HCT116 (cell line): ENCODE measurements around the gene SUCLG2. TPM values are rescaled to one million over a fixed set of nuclear protein-coding genes. Genes with fewer than 3 reads are reported as not detected.

ENCODE experiments used
- ATAC-seq: fragments of 200-7000 bp; cut with Tn5 transposase; 2 replicates; pipeline ENCODE4 v1.9.1; 2020; ENCODE audit warnings: mild to moderate bottlenecking, moderate library complexity
- BruUV-seq: library from RNA; stranded (reverse); fragments of 400-500 nt; replicated peaks from 2 replicates; lab custom pipeline; 2021; lab: Mats Ljungman, UMichigan
- CTCF ChIA-PET: fragments of 300-600 bp; sonication (Branson Sonifier 250); formaldehyde crosslinking; loops from one replicate; lab custom pipeline; 2021; ENCODE audit warnings: antibody characterized with exemption; lab: Charles Lee
- POLR2A ChIA-PET: fragments of 300-600, 350-600 bp; sonication (Branson Sonifier 250); formaldehyde crosslinking; loops from one replicate; lab custom pipeline; 2021; ENCODE audit warnings: antibody characterized with exemption; lab: Charles Lee
- RAD21 ChIA-PET, 2 experiments: fragments of 300-600 bp; sonication (Branson Sonifier 250); formaldehyde crosslinking; loops; one replicate each; lab custom pipeline; 2023; ENCODE audit warnings: low total read pairs in 2 of 2; ENCODE audit not compliant: uncharacterized antibody in 2 of 2, unreplicated experiment in 2 of 2, low non-redundant PET in 1 of 2; lab: Charles Lee
- DNase-seq: peaks from one replicate; pipeline ENCODE4 v3.0.0-alpha.2; 2010; ENCODE audit warnings: low read depth, low spot score
- H2AFZ ChIP-seq: fragments of 200-600 bp; shearing (Covaris generic), sonication (generic); 2 replicates; pipeline ENCODE4 v1.6.1; 2017; ENCODE audit warnings: low read depth, mixed run types, mixed read lengths, antibody characterized with exemption, low read length; ENCODE audit not compliant: poor library complexity, severe bottlenecking
- H3K27ac ChIP-seq: 2 replicates; pipeline ENCODE4 v1.5.1; 2012; ENCODE audit warnings: low read depth, low read length
- H3K27me3 ChIP-seq: fragments of 200-600 bp; sonication (generic); 2 replicates; pipeline ENCODE4 v1.6.1; 2016; ENCODE audit warnings: mixed run types, low read length, mixed read lengths; ENCODE audit not compliant: insufficient read depth
- H3K36me3 ChIP-seq, 2 experiments: fragments of 200-500 bp in 1 of 2; fragments of 200-600 bp in 1 of 2; sonication (Bioruptor generic) in 1 of 2; sonication (generic) in 1 of 2; 2 replicates each; pipeline versions ENCODE4 v1.5.1 to v1.6.1; 2014 to 2016; ENCODE audit warnings: low read length in 2 of 2, inconsistent platforms in 1 of 2, mixed read lengths in 1 of 2, mixed run types in 1 of 2; ENCODE audit not compliant: insufficient read depth in 2 of 2, control insufficient read depth in 1 of 2
- H3K4me1 ChIP-seq, 2 experiments: fragments of 200-600 bp in 1 of 2; sonication (generic) in 1 of 2; 2 replicates each; pipeline versions ENCODE4 v1.5.1 to v1.6.1; 2012 to 2017; ENCODE audit warnings: low read length in 2 of 2, inconsistent platforms in 1 of 2, mild to moderate bottlenecking in 1 of 2, mixed read lengths in 1 of 2, mixed run types in 1 of 2, moderate library complexity in 1 of 2; ENCODE audit not compliant: insufficient read depth in 2 of 2, control insufficient read depth in 1 of 2
- H3K4me2 ChIP-seq: fragments of 200-600 bp; sonication (generic); 2 replicates; pipeline ENCODE4 v1.6.1; 2017; ENCODE audit warnings: mixed run types, low read length, mixed read lengths
- H3K4me3 ChIP-seq, 2 experiments: fragments of 200-600 bp in 1 of 2; sonication (generic) in 1 of 2; replicated peaks in 1 of 2; 2 replicates each; pipeline ENCODE4 v1.5.1; 2011 to 2016; ENCODE audit warnings: low read length in 2 of 2, control low read depth in 1 of 2, low read depth in 1 of 2, mild to moderate bottlenecking in 1 of 2, mixed read lengths in 1 of 2, mixed run types in 1 of 2
- H3K79me2 ChIP-seq: fragments of 200-600 bp; sonication (generic); 2 replicates; pipeline ENCODE4 v1.6.1; 2017; ENCODE audit warnings: mild to moderate bottlenecking, mixed run types, low read length, moderate library complexity, mixed read lengths; ENCODE audit not compliant: insufficient read depth
- H3K9ac ChIP-seq: fragments of 200-600 bp; sonication (generic); 2 replicates; pipeline ENCODE4 v1.6.1; 2016; ENCODE audit warnings: low read length, mixed read lengths
- H3K9me2 ChIP-seq: fragments of 200-600 bp; sonication (generic), shearing (Covaris generic); 2 replicates; pipeline ENCODE4 v1.6.1; 2017; ENCODE audit warnings: mixed run types, mild to moderate bottlenecking, moderate library complexity; ENCODE audit not compliant: insufficient read depth
- H3K9me3 ChIP-seq, 2 experiments: fragments of 200-500 bp in 1 of 2; fragments of 200-600 bp in 1 of 2; sonication (Bioruptor generic) in 1 of 2; sonication (generic) in 1 of 2; 2 replicates each; pipeline ENCODE4 v1.6.1; 2014 to 2017; ENCODE audit warnings: low read length in 2 of 2, mixed read lengths in 2 of 2, inconsistent platforms in 1 of 2, low read depth in 1 of 2, mild to moderate bottlenecking in 1 of 2, mixed run types in 1 of 2, moderate library complexity in 1 of 2; ENCODE audit not compliant: control insufficient read depth in 1 of 2, insufficient read depth in 1 of 2
- H4K20me1 ChIP-seq: fragments of 200-600 bp; sonication (generic), shearing (Covaris generic); 2 replicates; pipeline ENCODE4 v1.6.1; 2017; ENCODE audit warnings: mixed run types, mild to moderate bottlenecking, moderate library complexity; ENCODE audit not compliant: insufficient read depth
- CEBPB ChIP-seq: IDR thresholded peaks from 2 replicates; pipeline ENCODE4 v1.6.1; 2012; ENCODE audit warnings: low read depth
- EGR1 ChIP-seq: IDR thresholded peaks from 2 replicates; pipeline ENCODE4 v1.6.1; 2012; ENCODE audit warnings: low read depth
- ELF1 ChIP-seq: IDR thresholded peaks from 2 replicates; pipeline ENCODE4 v1.6.1; 2012; ENCODE audit warnings: low read depth, borderline replicate concordance
- EZH2phosphoT487 ChIP-seq: fragments of 200-600 bp; IDR thresholded peaks from 2 replicates; pipeline ENCODE4 v1.6.1; 2018; ENCODE audit warnings: antibody characterized with exemption, borderline replicate concordance
- FOSL1 ChIP-seq: IDR thresholded peaks from 2 replicates; pipeline ENCODE4 v1.6.1; 2012; ENCODE audit warnings: low read depth
- RAD21 ChIP-seq: IDR thresholded peaks from 2 replicates; pipeline ENCODE4 v1.6.1; 2012; ENCODE audit warnings: low read depth, mild to moderate bottlenecking
- REST ChIP-seq: IDR thresholded peaks from 2 replicates; pipeline ENCODE4 v1.6.1; 2012; ENCODE audit warnings: low read depth
- SIN3A ChIP-seq: IDR thresholded peaks from 2 replicates; pipeline ENCODE4 v1.6.1; 2012; ENCODE audit warnings: low read depth
- SP1 ChIP-seq: IDR thresholded peaks from 2 replicates; pipeline ENCODE4 v1.6.1; 2012; ENCODE audit warnings: low read depth
- SRF ChIP-seq: IDR thresholded peaks from 2 replicates; pipeline ENCODE4 v1.6.1; 2012; ENCODE audit warnings: low read depth
- TCF7L2 ChIP-seq: IDR thresholded peaks from 2 replicates; pipeline ENCODE4 v1.7.0; 2011; ENCODE audit warnings: borderline replicate concordance, inconsistent platforms; ENCODE audit not compliant: insufficient read depth, insufficient read length; ENCODE audit errors: extremely low read depth
- ZBTB33 ChIP-seq: IDR thresholded peaks from 2 replicates; pipeline ENCODE4 v1.6.1; 2011; ENCODE audit warnings: mild to moderate bottlenecking, low read length, moderate library complexity; ENCODE audit not compliant: insufficient replicate concordance; ENCODE audit errors: extremely low read depth
- ZFX ChIP-seq: fragments of 450-650 bp; IDR thresholded peaks from 2 replicates; pipeline ENCODE4 v1.6.1; 2017
- ZNF274 ChIP-seq: fragments of 200-500 bp; sonication (Bioruptor generic); IDR thresholded peaks from 2 replicates; pipeline ENCODE4 v1.6.1; 2014; ENCODE audit warnings: mild to moderate bottlenecking, low read depth, low read length, inconsistent platforms
- intact Hi-C: fragments of 100-400 bp; cut with micrococcal nuclease; formaldehyde crosslinking; loops from 2 replicates; pipeline ENCODE4 v1.10.0; 2022
- total RNA-seq: library from RNA; stranded (reverse); gene quantifications from one replicate; pipeline ENCODE4 v1.2.1, GENCODE V29; 2021; ENCODE audit not compliant: unreplicated experiment
- TF ChIP-seq, protein P1 (sequence below): IDR thresholded peaks from 2 replicates; pipeline ENCODE4 v1.6.1; 2012

Gene SUCLG2
- total RNA-seq, 1 experiment from 2014 or later, result 49.2 TPM

- DNase-seq (no peak), ATAC-seq (no peak)
- H3K27ac ChIP-seq, result no peak overlapping the region
- H2AFZ ChIP-seq, result no peak overlapping the region
- H3K9ac ChIP-seq, result no peak overlapping the region
- H3K36me3 ChIP-seq, result no peaks in the 10 kb centered on the region
- no peaks in the 10 kb centered on the region for H3K9me2 ChIP-seq
- TF ChIP-seq REST (no peak), EZH2phosphoT487 (no peak), FOSL1 (no peak), ZFX (no peak), EGR1 (no peak), SP1 (no peak), RAD21 (no peak), SIN3A (no peak), SRF (no peak), CEBPB (no peak), ELF1 (no peak), ZBTB33 (no peak), TCF7L2 (no peak), ZNF274 (no peak)
- TF ChIP-seq, protein P1, sequence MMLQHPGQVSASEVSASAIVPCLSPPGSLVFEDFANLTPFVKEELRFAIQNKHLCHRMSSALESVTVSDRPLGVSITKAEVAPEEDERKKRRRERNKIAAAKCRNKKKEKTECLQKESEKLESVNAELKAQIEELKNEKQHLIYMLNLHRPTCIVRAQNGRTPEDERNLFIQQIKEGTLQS, result no peak
- no peaks in the 10 kb centered on the region for H4K20me1 ChIP-seq
- RAD21 ChIA-PET, result no interaction called here
- CTCF ChIA-PET, result no interaction called here
- no peaks in the 10 kb centered on the region for H3K79me2 ChIP-seq
- no peaks in the 10 kb centered on the region for H3K27me3 ChIP-seq
- no peak overlapping the region for H3K4me3 ChIP-seq
- H3K9me3 ChIP-seq, result no peaks in the 10 kb centered on the region
- no TSS peak for BruUV-seq
- intact Hi-C loops, result loop anchor here (10.0 kb wide), 1 partner anchor 1586 kb away; no protein-coding TSS in a partner anchor
- no peaks in the 10 kb centered on the region for H3K4me1 ChIP-seq
- H3K4me2 ChIP-seq, result no peak overlapping the region
- POLR2A ChIA-PET, result no interaction called here
Observed at GRCh38 chr3:67389176-67389575, 265.2 kb downstream of the SUCLG2 start.
